HUDEP-2 (cell line): Measurements from ENCODE around the gene ATP5MC2.
A peak's percentile ranks its signal among the peaks of the same experiment; 100 is the strongest.
"Not testable (repeated sequence)": the region's sequence is repeated elsewhere in the genome, so short reads cannot be mapped to it uniquely, and the experiment has no call there.

ENCODE experiments used
- DNase-seq, 76 experiments: peaks; one replicate each; lab custom pipeline; 2025; ENCODE audit not compliant: unreplicated experiment in 76 of 76; lab: John Stamatoyannopoulos, UW

ATP5MC2 gene

DNA sequence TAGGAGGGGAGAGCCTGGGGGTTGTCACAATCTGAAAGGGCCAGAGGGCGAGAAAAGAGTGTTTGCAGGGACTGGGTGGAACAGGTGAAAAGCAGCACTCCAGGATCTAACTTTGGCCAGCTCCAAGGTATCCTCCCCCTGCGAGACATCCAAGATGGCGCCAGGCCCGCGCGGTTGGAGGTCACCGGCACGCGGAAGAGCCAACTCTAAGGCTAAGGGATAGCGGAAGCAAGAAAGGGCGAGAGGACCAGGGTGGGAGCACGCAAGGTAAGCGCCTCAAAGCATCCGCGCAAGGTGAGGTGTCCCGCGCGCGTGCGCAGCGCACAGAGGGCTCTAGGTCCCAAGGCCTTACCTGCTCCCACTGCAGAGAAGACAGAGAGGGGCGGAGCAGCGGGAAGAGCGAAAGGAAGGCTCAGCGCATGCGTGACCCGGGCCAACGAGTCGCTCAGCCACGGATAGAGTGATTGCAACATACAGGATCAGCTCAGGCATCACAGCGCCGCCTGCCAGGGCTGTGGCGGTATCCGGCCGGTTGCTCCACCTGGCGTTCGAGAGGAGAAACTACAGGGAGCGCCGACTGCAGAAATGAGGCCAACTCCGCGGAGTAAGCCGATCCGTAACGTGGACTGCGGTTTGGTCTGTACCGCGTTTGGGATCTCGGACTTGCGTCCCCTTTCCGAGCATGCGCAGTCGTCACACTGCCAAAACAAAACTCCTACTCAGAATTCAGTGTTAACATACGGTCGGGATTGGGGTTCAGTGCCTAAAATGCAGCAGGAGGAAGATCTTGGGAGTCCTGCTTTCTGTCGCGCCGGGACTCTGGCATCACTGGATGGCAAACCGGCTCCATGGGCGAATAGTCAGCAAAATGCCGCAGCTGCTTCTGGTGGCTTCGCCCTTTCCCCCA lies at the start of gene ATP5MC2:
Gene ATP5MC2 (minus strand): TSS at position 383 of the 907 bp plus-strand sequence. CDS start 3,469 bp downstream, outside the sequence.
- DNase-seq = peak in 75 of 76 experiments; percentile 76 to 98 (median 96)

GRCh38 chr12:53722450-53723041 lies 46.7 kb upstream of the ATP5MC2 start:
- DNase-seq = no peak

GRCh38 chr12:53720946-53721345 lies 45.1 kb upstream of the ATP5MC2 start:
- no peak for DNase-seq

DNA sequence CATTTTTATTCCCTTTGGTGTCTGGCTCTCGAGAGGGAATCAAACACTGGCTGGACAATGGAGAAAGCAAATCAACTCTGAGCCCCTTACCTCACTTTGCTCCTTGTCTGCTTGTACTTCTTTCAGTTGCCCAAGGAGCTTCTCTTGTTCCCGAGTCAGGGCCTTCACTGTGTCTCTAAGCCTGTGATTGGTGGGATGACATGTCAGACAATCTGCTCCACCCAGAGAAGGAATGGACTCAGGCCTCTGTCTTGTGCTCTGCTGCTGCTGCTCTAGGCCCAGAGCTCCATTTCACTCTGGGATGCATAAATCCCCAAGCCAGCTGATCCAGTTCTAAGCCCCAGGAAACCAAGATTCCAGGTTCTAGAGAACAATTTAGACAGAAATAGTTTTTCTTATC lies 43.8 kb upstream of the ATP5MC2 start:
- DNase-seq = no peak

DNA sequence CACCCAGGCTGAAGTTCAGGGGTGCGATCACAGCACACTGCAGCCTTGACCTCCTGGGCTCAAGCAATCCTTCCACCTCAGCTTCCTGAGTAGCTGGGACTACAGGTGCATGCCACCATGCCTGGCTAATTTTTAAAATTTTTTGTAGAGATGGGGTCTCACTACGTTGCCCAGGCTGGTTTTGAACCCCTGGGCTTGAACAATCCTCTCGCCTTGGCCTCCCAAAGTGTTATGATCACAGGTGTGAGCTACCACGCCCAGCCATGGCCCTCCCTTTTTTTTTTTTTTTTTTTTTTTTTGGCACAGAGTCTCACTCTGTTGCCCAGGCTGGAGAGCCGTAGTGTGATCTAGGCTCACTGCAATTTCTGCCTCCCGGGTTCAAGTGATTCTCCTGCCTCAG lies 42.7 kb upstream of the ATP5MC2 start:
- DNase-seq = not testable (repeated sequence)

DNA sequence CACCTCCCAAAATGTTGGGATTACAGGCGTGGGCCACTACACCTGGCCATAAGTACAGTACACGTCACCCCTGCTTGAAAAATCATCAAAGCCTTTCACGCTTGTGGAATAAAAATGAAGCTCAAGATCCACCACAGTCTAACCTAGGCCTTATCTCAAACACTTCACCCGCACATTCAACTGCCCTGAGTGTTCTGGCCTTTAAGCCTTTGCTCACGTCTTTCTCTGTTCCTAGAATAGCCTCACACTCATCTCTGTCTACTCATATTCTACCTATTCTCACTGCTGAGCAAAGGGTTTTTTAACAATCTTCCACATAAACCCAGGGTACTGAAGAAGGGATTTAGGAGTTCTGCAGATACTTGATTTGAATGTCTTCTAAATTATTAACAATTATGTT lies 41.4 kb upstream of the ATP5MC2 start:
- DNase-seq = no peak

GRCh38 chr12:53714004-53714403 lies 38.1 kb upstream of the ATP5MC2 start:
- DNase-seq = no peak

- DNase-seq = no peak
These were observed 37.6 kb upstream of the ATP5MC2 start for GRCh38 chr12:53713516-53713915.

- no peak for DNase-seq
These were observed 36.3 kb upstream of the ATP5MC2 start for GRCh38 chr12:53712059-53712643.

- DNase-seq = no peak
These were observed 34.2 kb upstream of the ATP5MC2 start for GRCh38 chr12:53710091-53710490.

- DNase-seq = no peak
These were observed 33.8 kb upstream of the ATP5MC2 start for GRCh38 chr12:53709671-53710070.

- DNase-seq = no peak
These were observed 30.2 kb upstream of the ATP5MC2 start for GRCh38 chr12:53706080-53706479.

- DNase-seq = no peak
These were observed 27.9 kb upstream of the ATP5MC2 start for GRCh38 chr12:53703756-53704155.

- peak in 63 of 76 experiments; percentile 3 to 82 (median 49) for DNase-seq
These were observed 25.8 kb upstream of the ATP5MC2 start for GRCh38 chr12:53701518-53702264.

DNA sequence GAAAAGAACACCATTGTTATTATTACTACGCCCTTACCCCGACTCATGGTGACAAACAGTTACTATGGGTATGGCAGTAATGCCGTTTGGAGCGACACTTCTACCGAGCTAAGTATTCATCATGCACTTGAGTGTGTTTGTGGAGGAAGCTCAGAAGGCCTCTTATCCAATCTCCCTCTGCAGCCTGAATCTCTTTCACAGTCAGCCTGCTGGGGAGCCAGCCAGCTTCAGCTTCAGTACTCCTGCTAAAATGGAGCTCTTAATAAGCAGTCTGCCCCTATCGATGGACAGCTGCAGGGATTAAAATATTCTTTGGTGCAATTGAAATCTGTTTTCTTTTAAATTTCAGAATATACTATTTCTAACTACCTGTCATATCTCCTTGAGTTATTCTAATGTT lies 24.7 kb upstream of the ATP5MC2 start:
- no peak for DNase-seq

DNA sequence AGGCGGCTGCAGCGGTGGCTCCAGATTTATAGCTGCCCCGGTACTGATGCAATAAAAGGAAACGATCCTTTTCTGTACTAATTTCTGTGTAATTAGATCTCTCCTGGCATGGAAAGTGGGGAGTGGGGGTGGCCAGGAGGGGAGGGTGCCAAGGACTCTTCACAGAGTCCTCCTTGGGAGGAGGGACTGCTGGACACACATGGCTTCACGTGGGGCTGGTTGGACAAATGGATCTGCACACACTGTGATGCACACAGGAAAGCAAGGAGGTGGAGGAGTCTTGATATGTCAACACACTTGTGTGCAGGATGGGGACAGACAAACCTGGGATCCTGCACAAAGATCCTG lies 23.8 kb upstream of the ATP5MC2 start:
- no peak for DNase-seq

DNA sequence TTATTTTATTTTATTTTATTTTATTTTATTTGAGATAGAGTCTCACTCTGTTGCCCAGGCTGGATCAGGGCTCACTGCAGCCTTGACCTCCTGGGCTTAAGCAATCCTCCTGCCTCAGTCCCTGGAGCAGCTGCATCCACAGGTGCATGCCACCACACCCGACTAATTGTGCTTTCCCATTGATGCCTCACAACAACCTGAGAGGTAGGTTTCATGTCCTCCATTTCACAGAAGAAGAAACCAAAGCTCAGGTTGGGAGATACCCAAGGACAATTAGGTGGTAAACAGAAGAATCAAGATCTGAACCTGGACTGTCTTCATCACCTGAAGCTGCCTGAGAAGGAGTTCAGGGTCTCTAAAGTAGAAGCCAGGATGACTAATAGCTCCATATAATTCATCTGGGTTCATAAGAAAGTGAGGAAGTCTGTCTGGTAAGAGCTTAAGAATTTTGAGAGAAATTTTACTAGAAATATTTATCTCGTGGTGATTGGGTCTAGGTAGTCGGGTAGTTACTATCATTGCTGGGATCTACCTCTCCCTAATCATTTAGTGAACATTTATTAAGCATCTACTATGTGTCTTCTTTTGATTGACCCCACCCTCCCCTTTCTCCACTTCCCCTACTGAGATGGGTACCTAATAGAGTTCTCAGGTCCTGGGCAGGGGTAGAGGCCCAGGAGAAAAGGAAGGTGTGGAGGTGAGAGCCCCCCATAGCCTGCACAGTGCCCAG lies 23.2 kb upstream of the ATP5MC2 start:
- no peak for DNase-seq

- no peak for DNase-seq
These were observed 20.9 kb upstream of the ATP5MC2 start for GRCh38 chr12:53696655-53697331.

DNA sequence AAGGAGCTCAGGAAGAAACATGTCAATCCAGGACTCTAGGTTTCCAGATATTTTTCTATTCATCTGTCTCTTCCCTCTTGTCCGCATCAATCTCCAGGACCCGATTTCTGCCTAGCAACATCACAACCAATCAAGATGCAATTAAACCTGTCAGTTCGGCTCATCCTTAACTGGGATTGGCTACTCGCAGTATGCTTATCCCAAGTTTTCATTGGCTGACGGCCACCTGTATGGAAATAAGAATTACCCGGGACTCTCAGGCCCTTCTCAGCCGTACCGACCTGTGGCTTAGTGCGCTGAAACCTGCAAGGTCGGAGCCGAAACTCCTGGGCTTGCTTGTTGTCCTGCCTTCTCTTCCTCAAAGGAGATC lies 20.4 kb upstream of the ATP5MC2 start:
- DNase-seq = peak in 22 of 76 experiments; percentile 1 to 46 (median 20)
